ENCODE measurements around the gene RNFT2.
"Not testable (repeated sequence)": the region's sequence is repeated elsewhere in the genome, so short reads cannot be mapped to it uniquely, and the experiment has no call there.

RNFT2 gene

GRCh38 chr12:116710370-116711150 is 27.6 kb upstream of the RNFT2 start:
- DNase-seq (ENCODE audit: low read depth in 2 of 2) = no peak

- DNase-seq (ENCODE audit: low read depth in 2 of 2) = no peak
Measured at GRCh38 chr12:116712458-116713303, 25.4 kb upstream of the RNFT2 start.

- no peak for DNase-seq (ENCODE audit: low read depth in 2 of 2)
Measured at GRCh38 chr12:116713527-116713926, 24.6 kb upstream of the RNFT2 start.

GRCh38 chr12:116714175-116714574 is 23.9 kb upstream of the RNFT2 start:
- DNase-seq (ENCODE audit: low read depth in 2 of 2) = no peak

GRCh38 chr12:116717466-116718437 is 20.4 kb upstream of the RNFT2 start:
- DNase-seq (ENCODE audit: low read depth in 2 of 2) = no peak

- DNase-seq (ENCODE audit: low read depth in 2 of 2) = no peak
Measured at GRCh38 chr12:116718655-116719454, 19.3 kb upstream of the RNFT2 start.

GRCh38 chr12:116719731-116720528 is 18.2 kb upstream of the RNFT2 start:
- DNase-seq (ENCODE audit: low read depth in 2 of 2) = no peak

GRCh38 chr12:116722245-116722644 is 15.9 kb upstream of the RNFT2 start:
- no peak for DNase-seq (ENCODE audit: low read depth in 2 of 2)

- DNase-seq (ENCODE audit: low read depth in 2 of 2) = no peak
Measured at GRCh38 chr12:116726694-116727093, 11.4 kb upstream of the RNFT2 start.

- DNase-seq (ENCODE audit: low read depth in 2 of 2) = no peak
Measured at GRCh38 chr12:116727261-116727660, 10.9 kb upstream of the RNFT2 start.

- DNase-seq (ENCODE audit: low read depth in 2 of 2) = no peak
Measured at GRCh38 chr12:116727891-116728290, 10.2 kb upstream of the RNFT2 start.

GRCh38 chr12:116731801-116732200 is 6.3 kb upstream of the RNFT2 start:
- no peak for DNase-seq (ENCODE audit: low read depth in 2 of 2)

- DNase-seq (ENCODE audit: low read depth in 2 of 2) = no peak
Measured at GRCh38 chr12:116734156-116734768, 3.9 kb upstream of the RNFT2 start.

- DNase-seq (ENCODE audit: low read depth in 2 of 2) = no peak
Measured at GRCh38 chr12:116735084-116735483, 3.0 kb upstream of the RNFT2 start.

- DNase-seq (ENCODE audit: low read depth in 2 of 2) = no peak
Measured at GRCh38 chr12:116735951-116736599, 2.0 kb upstream of the RNFT2 start.

GRCh38 chr12:116736962-116737773 is 947 bp upstream of the RNFT2 start:
- DNase-seq (ENCODE audit: low read depth in 2 of 2) = no peak

- DNase-seq (ENCODE audit: low read depth in 2 of 2) = no peak
Measured at GRCh38 chr12:116739381-116739887, 1.3 kb downstream of the RNFT2 start.

- not testable (repeated sequence) for DNase-seq (ENCODE audit: low read depth in 2 of 2)
Measured at GRCh38 chr12:116742787-116743186, 4.7 kb downstream of the RNFT2 start.

All from stimulated activated CD4-positive, alpha-beta T cell treated with anti-CD3 and anti-CD28 coated beads, Interleukin-4, amount 100 ng/mL, for 48 hours (primary cell).